ENCODE results near the gene PARM1.

DNA sequence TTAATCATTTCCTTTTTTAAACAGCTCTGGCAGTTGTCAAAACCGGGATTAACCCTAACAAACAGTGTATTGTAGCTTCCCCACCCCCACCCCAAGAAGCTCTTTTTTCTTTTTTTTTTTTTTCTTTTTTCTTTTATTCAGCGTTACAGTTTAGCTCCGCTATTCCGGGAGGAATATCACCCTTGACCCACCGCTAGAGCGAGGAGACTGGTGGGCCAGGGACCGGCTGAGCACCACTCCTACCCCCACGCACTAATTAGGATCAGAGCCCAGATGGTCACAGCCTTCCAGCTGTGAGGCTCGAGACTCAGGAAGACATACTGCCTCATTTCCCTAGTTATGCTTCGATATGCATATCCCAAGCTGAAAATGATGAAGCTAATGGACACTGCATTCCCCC lies 2.0 kb downstream of the PARM1 start:
- TF ChIP-seq, protein P1, sequence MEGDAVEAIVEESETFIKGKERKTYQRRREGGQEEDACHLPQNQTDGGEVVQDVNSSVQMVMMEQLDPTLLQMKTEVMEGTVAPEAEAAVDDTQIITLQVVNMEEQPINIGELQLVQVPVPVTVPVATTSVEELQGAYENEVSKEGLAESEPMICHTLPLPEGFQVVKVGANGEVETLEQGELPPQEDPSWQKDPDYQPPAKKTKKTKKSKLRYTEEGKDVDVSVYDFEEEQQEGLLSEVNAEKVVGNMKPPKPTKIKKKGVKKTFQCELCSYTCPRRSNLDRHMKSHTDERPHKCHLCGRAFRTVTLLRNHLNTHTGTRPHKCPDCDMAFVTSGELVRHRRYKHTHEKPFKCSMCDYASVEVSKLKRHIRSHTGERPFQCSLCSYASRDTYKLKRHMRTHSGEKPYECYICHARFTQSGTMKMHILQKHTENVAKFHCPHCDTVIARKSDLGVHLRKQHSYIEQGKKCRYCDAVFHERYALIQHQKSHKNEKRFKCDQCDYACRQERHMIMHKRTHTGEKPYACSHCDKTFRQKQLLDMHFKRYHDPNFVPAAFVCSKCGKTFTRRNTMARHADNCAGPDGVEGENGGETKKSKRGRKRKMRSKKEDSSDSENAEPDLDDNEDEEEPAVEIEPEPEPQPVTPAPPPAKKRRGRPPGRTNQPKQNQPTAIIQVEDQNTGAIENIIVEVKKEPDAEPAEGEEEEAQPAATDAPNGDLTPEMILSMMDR (conservative IDR thresholded peaks at IDR 0.05) = no peak
- no peak for TF ChIP-seq ZFX (IDR thresholded peaks at IDR 0.05)
